Epithelial cell of esophagus (primary cell): ENCODE measurements around the gene FGF6.

Source experiments
- DNase-seq: peaks from one replicate; pipeline ENCODE4 v3.0.0; 2010; ENCODE audit warnings: low read depth
- H3K4me3 ChIP-seq: 2 replicates; pipeline ENCODE4 v1.5.1; 2011; ENCODE audit warnings: mild to moderate bottlenecking, low read length, control low read depth
- TF ChIP-seq, protein P1 (sequence below): IDR thresholded peaks from 2 replicates; pipeline ENCODE4 v1.5.1; 2011; ENCODE audit warnings: low read depth, mild to moderate bottlenecking, low read length, control low read depth, inconsistent platforms; ENCODE audit not compliant: insufficient read depth; ENCODE audit errors: missing control alignments

The FGF6 gene

DNA sequence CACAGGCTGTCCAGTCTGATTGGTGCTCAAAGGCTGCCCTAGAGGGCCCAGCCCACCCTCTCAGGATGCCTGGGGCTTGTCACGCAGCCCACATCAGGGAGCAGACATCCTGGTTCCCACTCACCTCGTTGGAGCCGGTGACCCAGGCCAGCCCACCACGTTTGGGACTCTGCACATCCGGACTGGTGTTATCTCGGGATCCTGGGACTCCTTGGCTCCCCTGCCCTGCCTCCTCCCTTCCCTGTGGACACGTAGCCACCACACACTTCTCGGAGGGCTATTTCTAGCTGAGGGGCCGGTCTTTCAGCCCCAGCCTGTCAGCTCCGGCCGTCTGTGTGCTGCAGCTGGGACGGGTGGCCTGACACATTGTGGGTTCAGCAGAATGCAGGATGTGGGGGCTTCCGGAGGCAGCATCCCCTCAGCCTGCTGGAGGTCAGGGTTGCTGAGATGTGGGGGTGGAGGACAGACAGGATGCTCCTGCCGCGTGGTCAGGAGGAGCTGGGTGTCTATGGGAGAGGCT lies 53.3 kb downstream of the FGF6 start:
- TF ChIP-seq, protein P1, sequence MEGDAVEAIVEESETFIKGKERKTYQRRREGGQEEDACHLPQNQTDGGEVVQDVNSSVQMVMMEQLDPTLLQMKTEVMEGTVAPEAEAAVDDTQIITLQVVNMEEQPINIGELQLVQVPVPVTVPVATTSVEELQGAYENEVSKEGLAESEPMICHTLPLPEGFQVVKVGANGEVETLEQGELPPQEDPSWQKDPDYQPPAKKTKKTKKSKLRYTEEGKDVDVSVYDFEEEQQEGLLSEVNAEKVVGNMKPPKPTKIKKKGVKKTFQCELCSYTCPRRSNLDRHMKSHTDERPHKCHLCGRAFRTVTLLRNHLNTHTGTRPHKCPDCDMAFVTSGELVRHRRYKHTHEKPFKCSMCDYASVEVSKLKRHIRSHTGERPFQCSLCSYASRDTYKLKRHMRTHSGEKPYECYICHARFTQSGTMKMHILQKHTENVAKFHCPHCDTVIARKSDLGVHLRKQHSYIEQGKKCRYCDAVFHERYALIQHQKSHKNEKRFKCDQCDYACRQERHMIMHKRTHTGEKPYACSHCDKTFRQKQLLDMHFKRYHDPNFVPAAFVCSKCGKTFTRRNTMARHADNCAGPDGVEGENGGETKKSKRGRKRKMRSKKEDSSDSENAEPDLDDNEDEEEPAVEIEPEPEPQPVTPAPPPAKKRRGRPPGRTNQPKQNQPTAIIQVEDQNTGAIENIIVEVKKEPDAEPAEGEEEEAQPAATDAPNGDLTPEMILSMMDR, result no peak

DNA sequence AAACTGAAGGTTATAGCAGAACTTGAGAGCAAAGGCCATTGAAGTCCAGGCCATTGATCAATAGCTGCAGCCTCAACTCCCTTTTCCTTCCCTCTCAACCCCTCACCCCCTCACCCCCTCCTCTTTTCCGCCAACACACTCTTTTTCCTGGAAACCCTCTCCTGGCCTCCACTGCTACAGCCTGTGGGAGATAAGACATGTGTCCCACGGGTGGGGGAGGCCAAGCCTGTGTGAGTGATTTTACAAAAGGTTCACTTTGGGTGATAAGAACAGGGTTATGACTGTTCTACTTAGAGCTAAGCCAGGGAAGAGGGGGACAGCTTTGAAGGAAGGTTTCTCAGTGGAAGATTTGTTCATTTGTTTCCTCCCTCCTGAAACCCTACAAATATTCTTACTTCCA lies 57.0 kb downstream of the FGF6 start:
- DNase-seq, result no peak
- H3K4me3 ChIP-seq, result no peak overlapping the region
- TF ChIP-seq, protein P1, result no peak

More for the DNA sequence above, 53.3 kb downstream of the FGF6 start:
- DNase-seq, result no peak
- H3K4me3 ChIP-seq, result no peak overlapping the region

DNA sequence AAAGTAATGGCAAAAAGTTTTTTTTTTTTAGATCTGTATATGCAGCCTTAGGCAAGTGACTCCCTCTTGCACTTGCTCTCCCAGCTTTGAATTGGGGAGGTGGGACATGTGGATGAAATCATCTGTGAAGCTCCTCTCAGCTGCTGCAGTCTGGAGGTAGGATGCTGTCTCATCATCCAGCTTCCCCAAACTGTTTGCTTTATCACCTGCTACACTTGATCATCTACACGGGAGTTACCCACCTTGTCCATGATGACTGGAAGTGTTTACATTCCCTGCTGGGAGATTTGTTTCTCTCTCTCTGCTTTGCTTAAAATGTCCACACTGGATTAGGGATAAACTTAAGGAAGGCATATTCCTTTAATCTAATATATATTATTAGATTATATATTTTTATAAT lies 57.6 kb downstream of the FGF6 start:
- TF ChIP-seq, protein P1, result no peak
- no peak for DNase-seq
- H3K4me3 ChIP-seq, result no peak overlapping the region

DNA sequence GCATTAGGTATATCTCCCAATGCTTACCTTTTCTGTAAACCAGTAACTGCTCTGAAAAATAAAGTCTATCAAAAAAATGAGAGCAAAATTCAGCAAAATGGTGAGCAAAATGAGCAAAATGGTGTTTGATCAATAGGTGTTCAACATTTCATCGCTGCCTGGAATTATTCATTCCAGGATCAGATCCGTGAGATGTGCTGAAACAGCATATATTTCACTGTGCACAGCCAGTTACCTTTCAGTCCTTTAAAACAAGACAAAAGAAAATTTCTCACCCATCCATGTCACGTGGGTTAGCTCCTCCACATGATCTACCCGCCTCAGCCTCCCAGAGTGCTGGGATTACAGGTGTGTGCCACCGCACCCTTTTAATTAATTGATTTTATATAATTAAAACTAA lies 58.0 kb downstream of the FGF6 start:
- TF ChIP-seq, protein P1, result no peak
- H3K4me3 ChIP-seq, result no peak overlapping the region
- DNase-seq, result no peak

DNA sequence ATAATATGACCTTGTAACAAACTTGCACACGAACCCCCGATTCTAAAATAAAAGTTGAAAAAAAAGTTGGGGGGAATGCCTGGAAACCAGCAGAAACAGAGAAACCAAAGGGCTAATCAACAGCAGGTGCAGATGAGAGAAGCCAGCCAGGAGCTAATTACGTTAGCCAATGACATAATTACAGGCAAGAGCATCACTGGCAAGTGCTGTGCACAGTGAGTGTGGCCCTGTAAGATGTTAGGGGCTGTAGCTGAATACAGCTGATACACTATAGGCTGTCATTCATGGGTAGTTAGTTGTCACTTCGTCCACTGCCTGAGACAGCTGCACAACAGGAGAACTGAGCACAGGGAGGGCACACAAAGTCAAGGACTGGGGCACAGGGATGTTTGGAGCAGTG lies 58.8 kb downstream of the FGF6 start:
- no peak for DNase-seq
- TF ChIP-seq, protein P1, result no peak
- H3K4me3 ChIP-seq, result no peak overlapping the region
